Measurements from ENCODE around the gene GPR39. TPM values are rescaled to one million over a fixed set of nuclear protein-coding genes. Genes with fewer than 3 reads are reported as not detected.
A peak's percentile ranks its signal among the peaks of the same experiment; 100 is the strongest.

Gene GPR39
- total and polyA plus RNA-seq, 2 donors (not counting 3 experiments of a cell fraction or from before 2014, with no cell fraction given) = 0.03 to 0.20 TPM

DNA sequence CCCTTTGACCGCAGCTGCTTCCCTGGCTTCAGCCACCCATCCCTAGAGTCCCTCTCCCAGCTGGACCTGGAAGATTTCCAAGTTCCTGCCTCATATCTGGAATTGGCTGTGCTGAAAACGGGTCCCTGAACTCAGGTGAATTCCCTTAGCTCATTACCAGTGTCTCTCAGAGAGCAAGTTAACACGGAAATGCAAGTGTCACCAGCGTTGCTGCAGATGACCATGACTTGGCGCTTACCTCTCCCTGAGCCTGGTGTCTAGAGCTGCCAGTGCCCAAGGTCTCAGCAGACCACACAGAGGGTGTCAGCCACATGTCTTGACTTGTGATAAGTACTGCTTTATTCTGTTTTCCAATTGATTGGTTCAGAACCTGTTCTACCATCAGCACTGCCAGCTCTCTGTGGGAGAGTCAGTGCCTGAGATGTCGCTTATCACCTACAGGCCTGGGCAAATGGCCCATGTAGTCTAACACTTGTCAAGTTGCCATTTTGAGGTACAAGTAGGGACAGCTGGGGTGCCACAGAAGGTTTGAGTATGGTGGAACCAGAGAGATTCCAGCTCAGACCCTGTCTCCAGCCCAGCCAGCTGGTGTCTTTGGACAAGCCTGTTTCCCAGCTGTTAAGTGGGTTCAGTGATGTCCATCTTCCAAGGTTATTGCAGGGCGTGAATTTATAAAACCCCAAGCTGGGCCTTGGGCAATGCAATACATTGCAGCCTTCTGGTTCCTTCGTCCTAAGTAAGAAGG, 204.7 kb downstream of the GPR39 start:
- POLR2A ChIA-PET = no interaction called here
- no peak for DNase-seq (ENCODE audit: low read depth, low spot score)
- FAIRE-seq = no peak

DNA sequence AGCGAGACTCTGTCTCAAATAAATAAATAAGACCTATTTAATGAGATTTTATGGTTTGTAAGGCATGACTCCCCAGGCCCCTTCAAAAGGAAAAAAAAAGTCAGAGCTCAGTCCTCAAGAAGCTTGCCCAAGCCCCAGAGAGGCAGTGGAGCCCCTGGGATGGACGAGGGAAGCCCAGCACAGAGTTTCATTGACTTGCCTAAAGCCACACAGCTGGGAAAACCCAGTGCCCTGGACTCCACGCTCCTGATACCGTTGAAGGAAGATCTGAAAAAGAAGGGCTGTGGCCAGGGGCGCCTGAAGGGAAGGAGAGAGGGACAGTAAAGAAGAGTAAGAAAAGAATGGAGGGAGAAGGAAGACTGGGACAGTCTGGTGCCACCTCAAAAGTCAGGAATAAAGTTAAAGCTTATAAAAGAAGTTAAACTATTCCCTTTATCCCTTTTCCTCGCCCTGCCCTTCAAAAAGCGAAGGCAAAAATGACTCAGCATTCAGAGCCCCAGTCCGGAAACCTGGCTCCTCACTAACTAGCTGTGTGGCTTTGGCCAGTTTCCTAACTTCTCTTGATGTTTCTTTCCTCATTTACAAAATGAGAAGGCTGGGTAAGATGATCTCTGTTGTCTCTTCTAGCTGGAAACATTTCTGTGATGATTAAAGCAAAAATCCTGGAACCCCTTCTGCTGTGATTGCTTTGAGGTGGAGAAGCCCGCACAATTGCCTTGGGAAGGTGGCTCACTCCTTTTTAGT, 206.7 kb downstream of the GPR39 start:
- DNase-seq (ENCODE audit: low read depth, low spot score) (peak; percentile 4), FAIRE-seq (no peak)
- TF ChIP-seq MYC (IDR thresholded peaks at IDR 0.05; ENCODE audit: low read depth, low read length) (no peak), POLR2A (IDR thresholded peaks at IDR 0.05; ENCODE audit: low read depth, low read length) (no peak), JUN (IDR thresholded peaks at IDR 0.05; ENCODE audit: borderline replicate concordance, insufficient read depth, insufficient read length, low read depth) (no peak), POLR2AphosphoS5 (IDR thresholded peaks at IDR 0.05; ENCODE audit: insufficient read depth, low read depth, low read length) (no peak), GATA2 (IDR thresholded peaks at IDR 0.05; ENCODE audit: insufficient read depth, insufficient read length, low read depth, low read length) (no peak), FOS (IDR thresholded peaks at IDR 0.05; ENCODE audit: borderline replicate concordance, insufficient read depth, low read length) (no peak), EZH2 (IDR thresholded peaks at IDR 0.05; ENCODE audit: borderline replicate concordance, low read depth, low read length, severe bottlenecking) (no peak)
- TF ChIP-seq, protein P1, sequence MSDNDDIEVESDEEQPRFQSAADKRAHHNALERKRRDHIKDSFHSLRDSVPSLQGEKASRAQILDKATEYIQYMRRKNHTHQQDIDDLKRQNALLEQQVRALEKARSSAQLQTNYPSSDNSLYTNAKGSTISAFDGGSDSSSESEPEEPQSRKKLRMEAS (IDR thresholded peaks at IDR 0.05; ENCODE audit: insufficient read depth, insufficient read length) = no peak
- TF ChIP-seq, protein P2, sequence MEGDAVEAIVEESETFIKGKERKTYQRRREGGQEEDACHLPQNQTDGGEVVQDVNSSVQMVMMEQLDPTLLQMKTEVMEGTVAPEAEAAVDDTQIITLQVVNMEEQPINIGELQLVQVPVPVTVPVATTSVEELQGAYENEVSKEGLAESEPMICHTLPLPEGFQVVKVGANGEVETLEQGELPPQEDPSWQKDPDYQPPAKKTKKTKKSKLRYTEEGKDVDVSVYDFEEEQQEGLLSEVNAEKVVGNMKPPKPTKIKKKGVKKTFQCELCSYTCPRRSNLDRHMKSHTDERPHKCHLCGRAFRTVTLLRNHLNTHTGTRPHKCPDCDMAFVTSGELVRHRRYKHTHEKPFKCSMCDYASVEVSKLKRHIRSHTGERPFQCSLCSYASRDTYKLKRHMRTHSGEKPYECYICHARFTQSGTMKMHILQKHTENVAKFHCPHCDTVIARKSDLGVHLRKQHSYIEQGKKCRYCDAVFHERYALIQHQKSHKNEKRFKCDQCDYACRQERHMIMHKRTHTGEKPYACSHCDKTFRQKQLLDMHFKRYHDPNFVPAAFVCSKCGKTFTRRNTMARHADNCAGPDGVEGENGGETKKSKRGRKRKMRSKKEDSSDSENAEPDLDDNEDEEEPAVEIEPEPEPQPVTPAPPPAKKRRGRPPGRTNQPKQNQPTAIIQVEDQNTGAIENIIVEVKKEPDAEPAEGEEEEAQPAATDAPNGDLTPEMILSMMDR (IDR thresholded peaks at IDR 0.05; ENCODE audit: extremely low read depth in 1 of 2, insufficient read depth in 1 of 2, low read depth in 1 of 2, low read length in 2 of 2) = no peak
- POLR2A ChIA-PET = no interaction called here
- Histone ChIP-seq H3K27ac (ENCODE audit: insufficient read depth, low read depth, low read length) (no peak overlapping the region), H3K9me1 (replicated peaks; ENCODE audit: control insufficient read depth, extremely low read depth, insufficient read depth, low read length) (no peaks in the 10 kb centered on the region), H2AFZ (ENCODE audit: low read depth, low read length) (no peak overlapping the region), H3K27me3 (ENCODE audit: control insufficient read depth in 2 of 2, insufficient read depth in 2 of 2, low read length in 2 of 2) (no peaks in the 10 kb centered on the region), H3K4me1 (ENCODE audit: control insufficient read depth, extremely low read depth, insufficient read depth, low read length) (no peaks in the 10 kb centered on the region), H3K36me3 (ENCODE audit: control insufficient read depth in 2 of 2, extremely low read depth in 1 of 2, insufficient read depth in 2 of 2, low read length in 2 of 2) (no peaks in the 10 kb centered on the region), H3K9me3 (replicated peaks; ENCODE audit: control insufficient read depth, insufficient read depth, low read length) (no peaks in the 10 kb centered on the region), H4K20me1 (replicated peaks; ENCODE audit: control insufficient read depth, extremely low read depth, insufficient read depth, low read length) (no peaks in the 10 kb centered on the region), H3K9ac (replicated peaks; ENCODE audit: extremely low read depth, insufficient read depth, low read length) (no peak overlapping the region), H3K4me3 (replicated peaks in 1 of 3; ENCODE audit: insufficient read depth in 1 of 3, low read depth in 1 of 3, low read length in 3 of 3) (no peak overlapping the region), H3K79me2 (ENCODE audit: control insufficient read depth, insufficient read depth, low read length) (no peaks in the 10 kb centered on the region), H3K4me2 (ENCODE audit: insufficient read depth, low read length) (no peak overlapping the region)
- CTCF ChIA-PET = interaction anchor here (1.5 kb wide), 1 partner anchor 72 kb away, joined by 3 read pairs; no protein-coding TSS in a partner anchor
- intact Hi-C loops (cut with micrococcal nuclease) = no loop called here
- BruUV-seq (replicated peaks) = no TSS peak
- dilution Hi-C loops (cut with MboI; ENCODE audit: extremely low pct_ligation_motif_present, low sequenced_read_pairs) = no loop called here

More for the DNA sequence above, 204.7 kb downstream of the GPR39 start:
- Histone ChIP-seq H3K4me3 (replicated peaks in 1 of 3; ENCODE audit: insufficient read depth in 1 of 3, low read depth in 1 of 3, low read length in 3 of 3) (no peak overlapping the region), H2AFZ (ENCODE audit: low read depth, low read length) (no peak overlapping the region), H4K20me1 (replicated peaks; ENCODE audit: control insufficient read depth, extremely low read depth, insufficient read depth, low read length) (no peaks in the 10 kb centered on the region), H3K4me1 (ENCODE audit: control insufficient read depth, extremely low read depth, insufficient read depth, low read length) (no peaks in the 10 kb centered on the region), H3K79me2 (ENCODE audit: control insufficient read depth, insufficient read depth, low read length) (no peaks in the 10 kb centered on the region), H3K27me3 (ENCODE audit: control insufficient read depth in 2 of 2, insufficient read depth in 2 of 2, low read length in 2 of 2) (no peaks in the 10 kb centered on the region), H3K9me1 (replicated peaks; ENCODE audit: control insufficient read depth, extremely low read depth, insufficient read depth, low read length) (no peaks in the 10 kb centered on the region), H3K4me2 (ENCODE audit: insufficient read depth, low read length) (no peak overlapping the region), H3K36me3 (ENCODE audit: control insufficient read depth in 2 of 2, extremely low read depth in 1 of 2, insufficient read depth in 2 of 2, low read length in 2 of 2) (no peaks in the 10 kb centered on the region), H3K9ac (replicated peaks; ENCODE audit: extremely low read depth, insufficient read depth, low read length) (no peak overlapping the region), H3K9me3 (replicated peaks; ENCODE audit: control insufficient read depth, insufficient read depth, low read length) (no peaks in the 10 kb centered on the region), H3K27ac (ENCODE audit: insufficient read depth, low read depth, low read length) (no peak overlapping the region)
- BruUV-seq (replicated peaks) = no TSS peak
- intact Hi-C loops (cut with micrococcal nuclease) = no loop called here
- TF ChIP-seq GATA2 (IDR thresholded peaks at IDR 0.05; ENCODE audit: insufficient read depth, insufficient read length, low read depth, low read length) (no peak), POLR2A (IDR thresholded peaks at IDR 0.05; ENCODE audit: low read depth, low read length) (no peak), MYC (IDR thresholded peaks at IDR 0.05; ENCODE audit: low read depth, low read length) (no peak), JUN (IDR thresholded peaks at IDR 0.05; ENCODE audit: borderline replicate concordance, insufficient read depth, insufficient read length, low read depth) (no peak), EZH2 (IDR thresholded peaks at IDR 0.05; ENCODE audit: borderline replicate concordance, low read depth, low read length, severe bottlenecking) (no peak)
- TF ChIP-seq, protein P1 (IDR thresholded peaks at IDR 0.05; ENCODE audit: insufficient read depth, insufficient read length) = no peak
- CTCF ChIA-PET = interaction anchor here (0.6 kb wide), 1 partner anchor 74 kb away, joined by 3 read pairs; no protein-coding TSS in a partner anchor
- dilution Hi-C loops (cut with MboI; ENCODE audit: extremely low pct_ligation_motif_present, low sequenced_read_pairs) = no loop called here
